Erythroblast (primary cell): ENCODE measurements around the gene ACADVL.

ENCODE experiments used
- GATA1 ChIP-seq: IDR thresholded peaks from 2 replicates; pipeline ENCODE4 v1.6.1; 2011; ENCODE audit warnings: low read depth, mild to moderate bottlenecking, control low read depth, low read length, moderate library complexity
- POLR2A ChIP-seq: IDR thresholded peaks from 2 replicates; pipeline ENCODE4 v1.6.1; 2011; ENCODE audit warnings: mild to moderate bottlenecking, low read length

DNA sequence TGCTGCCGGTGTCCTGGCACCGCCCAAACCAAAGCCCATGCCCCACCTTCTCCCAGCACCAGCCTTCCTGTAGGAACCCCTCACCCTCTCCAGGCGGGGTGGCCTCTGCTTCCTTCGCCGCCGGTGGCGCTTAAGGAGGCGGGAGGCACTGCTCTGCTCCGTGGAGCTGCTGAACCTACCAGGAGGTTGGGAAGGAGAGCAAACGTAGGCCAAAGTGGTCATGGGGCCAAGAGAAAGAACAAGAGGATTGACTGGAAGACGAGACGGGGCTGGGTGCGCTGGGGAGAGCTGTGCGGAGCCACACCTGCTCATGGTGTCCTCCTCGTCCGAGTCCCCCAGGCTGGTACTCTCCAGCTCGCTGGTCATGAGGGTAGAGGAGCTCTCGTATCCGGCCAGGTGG, 9.8 kb downstream of the ACADVL start:
- TF ChIP-seq POLR2A (no peak), GATA1 (no peak)
